Uterus (tissue), 2 donors: ENCODE results near the gene DENND2A.
"Not testable (repeated sequence)": the region's sequence is repeated elsewhere in the genome, so short reads cannot be mapped to it uniquely, and the experiment has no call there.

Source experiments
- CTCF ChIP-seq, 4 experiments: fragments of 200-600 bp in 2 of 4; fragments of 450-650 bp in 2 of 4; sonication (generic) in 2 of 4; IDR thresholded peaks; one replicate each; pipeline ENCODE4 v1.5.1; 2016 to 2019; ENCODE audit warnings: antibody characterized with exemption in 4 of 4, mild to moderate bottlenecking in 2 of 4, moderate library complexity in 1 of 4
- POLR2A ChIP-seq, 2 donors: fragments of 450-650 bp; IDR thresholded peaks; one replicate each; pipeline ENCODE4 v1.6.1; 2016; ENCODE audit warnings: antibody characterized with exemption in 2 of 2, mild to moderate bottlenecking in 1 of 2, moderate library complexity in 1 of 2

GRCh38 chr7:140497807-140498206, 142.8 kb downstream of the DENND2A start:
- not testable (repeated sequence) for TF ChIP-seq CTCF, POLR2A (IDR thresholded peaks at IDR 0.05)
